ENCODE data around the gene GRPEL2. TPM values are rescaled to one million over a fixed set of nuclear protein-coding genes. Genes with fewer than 3 reads are reported as not detected.

Gene GRPEL2
- total RNA-seq, 4 donors from 2014 or later = 2.2 to 10.6 (median 6.4) TPM

GRCh38 chr5:149315753-149316152 is 29.5 kb upstream of the GRPEL2 start:
- Histone ChIP-seq H3K9me3 (no peaks in the 10 kb centered on the region), H3K27ac (no peak overlapping the region), H3K4me1 (peaks cover 6 to 9% (median 8%) of the 10 kb centered on the region in 4 donors), H3K4me3 (no peak overlapping the region), H3K27me3 (no peaks in the 10 kb centered on the region), H3K36me3 (no peaks in the 10 kb centered on the region)
- in situ Hi-C loops (cut with MboI; ENCODE audit: low pct_ligation_motif_present in 1 of 4, low pct_unique_long_range_greater_than_20kb in 1 of 4, low sequenced_read_pairs in 3 of 4) (loop anchor here in 1 of 4 donors (10.0 kb wide), 2 partner anchors 59 to 109 kb away; partner anchors contain the start of gene IL17B), intact Hi-C loops (cut with DNase I; ENCODE audit: low total_unique reads) (no loop called here)
- 91% methylated on average over 6 of the region's 6 CpGs; no CpG with 5 or more reads in 1 of the 2 donors for WGBS, 2 donors (ENCODE audit: low coverage in 1 of 2)
- DNase-seq = no peak
- TF ChIP-seq EP300 (IDR thresholded peaks at IDR 0.05; ENCODE audit: low read depth) (no peak), POLR2AphosphoS5 (IDR thresholded peaks at IDR 0.05) (no peak), CTCF (IDR thresholded peaks at IDR 0.05) (no peak), POLR2A (IDR thresholded peaks at IDR 0.05) (no peak)

- peaks cover 13 to 26% (median 19%) of the 10 kb centered on the region in 4 donors for H3K4me1 ChIP-seq
- H3K27me3 ChIP-seq = no peaks in the 10 kb centered on the region
- H3K4me3 ChIP-seq = no peak overlapping the region
- peak; percentile 27 for DNase-seq
- 80% methylated on average over 14 of the region's 14 CpGs; no CpG with 5 or more reads in 1 of the 2 donors for WGBS, 2 donors (ENCODE audit: low coverage in 1 of 2)
- intact Hi-C loops (cut with DNase I; ENCODE audit: low total_unique reads) (no loop called here), in situ Hi-C loops (cut with MboI; ENCODE audit: low pct_ligation_motif_present in 1 of 4, low pct_unique_long_range_greater_than_20kb in 1 of 4, low sequenced_read_pairs in 3 of 4) (loop anchor here in 1 of 4 donors (10.0 kb wide), 2 partner anchors 57 to 107 kb away; partner anchors contain the start of gene IL17B)
- peak overlapping the region in 1 of 4 donors; percentile 31 for H3K27ac ChIP-seq
- no peaks in the 10 kb centered on the region for H3K9me3 ChIP-seq
- H3K36me3 ChIP-seq = no peaks in the 10 kb centered on the region
- TF ChIP-seq CTCF (IDR thresholded peaks at IDR 0.05) = peak; percentile 64 to 86 (median 71)
- no peak for TF ChIP-seq POLR2AphosphoS5 (IDR thresholded peaks at IDR 0.05)
- no peak for TF ChIP-seq EP300 (IDR thresholded peaks at IDR 0.05; ENCODE audit: low read depth)
Observed at GRCh38 chr5:149317281-149318048, 27.8 kb upstream of the GRPEL2 start.

GRCh38 chr5:149319174-149319573 is 26.1 kb upstream of the GRPEL2 start:
- 94% methylated on average over 3 of the region's 3 CpGs; no CpG with 5 or more reads in 1 of the 2 donors for WGBS, 2 donors (ENCODE audit: low coverage in 1 of 2)
- H3K4me1 ChIP-seq = peaks cover 18 to 40% (median 29%) of the 10 kb centered on the region in 4 donors
- no peaks in the 10 kb centered on the region for H3K27me3 ChIP-seq
- DNase-seq = no peak
- no peak overlapping the region for H3K4me3 ChIP-seq
- intact Hi-C loops (cut with DNase I; ENCODE audit: low total_unique reads) = no loop called here
- H3K9me3 ChIP-seq = no peaks in the 10 kb centered on the region
- H3K27ac ChIP-seq = no peak overlapping the region
- in situ Hi-C loops (cut with MboI; ENCODE audit: low pct_ligation_motif_present in 1 of 4, low pct_unique_long_range_greater_than_20kb in 1 of 4, low sequenced_read_pairs in 3 of 4) = loop anchor here in 1 of 4 donors (10.0 kb wide), 2 partner anchors 56 to 106 kb away; partner anchors contain the start of gene IL17B
- no peaks in the 10 kb centered on the region for H3K36me3 ChIP-seq
- TF ChIP-seq POLR2AphosphoS5 (IDR thresholded peaks at IDR 0.05) (no peak), EP300 (IDR thresholded peaks at IDR 0.05; ENCODE audit: low read depth) (no peak), CTCF (IDR thresholded peaks at IDR 0.05) (no peak), POLR2A (IDR thresholded peaks at IDR 0.05) (no peak)

GRCh38 chr5:149320791-149321330 is 24.4 kb upstream of the GRPEL2 start:
- H3K36me3 ChIP-seq = no peaks in the 10 kb centered on the region
- peak; percentile 94 for DNase-seq
- intact Hi-C loops (cut with DNase I; ENCODE audit: low total_unique reads) (no loop called here), in situ Hi-C loops (cut with MboI; ENCODE audit: low pct_ligation_motif_present in 1 of 4, low pct_unique_long_range_greater_than_20kb in 1 of 4, low sequenced_read_pairs in 3 of 4) (loop anchor here in 1 of 4 donors (5.0 kb wide), 1 partner anchor 46 kb away; no protein-coding TSS in a partner anchor)
- peaks cover 18 to 40% (median 29%) of the 10 kb centered on the region in 4 donors for H3K4me1 ChIP-seq
- H3K4me3 ChIP-seq = no peak overlapping the region
- peak overlapping the region; percentile 72 to 78 (median 76) for H3K27ac ChIP-seq
- H3K27me3 ChIP-seq = no peaks in the 10 kb centered on the region
- no peak for TF ChIP-seq CTCF (IDR thresholded peaks at IDR 0.05)
- peak; percentile 21 for TF ChIP-seq POLR2A (IDR thresholded peaks at IDR 0.05)
- no peak for TF ChIP-seq EP300 (IDR thresholded peaks at IDR 0.05; ENCODE audit: low read depth)
- peak; percentile 50 to 67 (median 62) for TF ChIP-seq POLR2AphosphoS5 (IDR thresholded peaks at IDR 0.05)
- no peaks in the 10 kb centered on the region for H3K9me3 ChIP-seq
- 25% methylated on average over 4 of the region's 4 CpGs; no CpG with 5 or more reads in 1 of the 2 donors for WGBS, 2 donors (ENCODE audit: low coverage in 1 of 2)
